22Rv1 (cell line): ENCODE measurements around the gene EVL.

Source experiments
- H3K27ac ChIP-seq: fragments of 450-650 bp; 2 replicates; pipeline ENCODE4 v1.5.1; 2017
- CTCF ChIP-seq: fragments of 450-650 bp; IDR thresholded peaks from 2 replicates; pipeline ENCODE4 v1.5.1; 2017; ENCODE audit warnings: mild to moderate bottlenecking
- ZFX ChIP-seq: fragments of 450-650 bp; IDR thresholded peaks from 2 replicates; pipeline ENCODE4 v1.6.1; 2017; ENCODE audit warnings: antibody characterized with exemption, borderline replicate concordance

EVL gene

DNA sequence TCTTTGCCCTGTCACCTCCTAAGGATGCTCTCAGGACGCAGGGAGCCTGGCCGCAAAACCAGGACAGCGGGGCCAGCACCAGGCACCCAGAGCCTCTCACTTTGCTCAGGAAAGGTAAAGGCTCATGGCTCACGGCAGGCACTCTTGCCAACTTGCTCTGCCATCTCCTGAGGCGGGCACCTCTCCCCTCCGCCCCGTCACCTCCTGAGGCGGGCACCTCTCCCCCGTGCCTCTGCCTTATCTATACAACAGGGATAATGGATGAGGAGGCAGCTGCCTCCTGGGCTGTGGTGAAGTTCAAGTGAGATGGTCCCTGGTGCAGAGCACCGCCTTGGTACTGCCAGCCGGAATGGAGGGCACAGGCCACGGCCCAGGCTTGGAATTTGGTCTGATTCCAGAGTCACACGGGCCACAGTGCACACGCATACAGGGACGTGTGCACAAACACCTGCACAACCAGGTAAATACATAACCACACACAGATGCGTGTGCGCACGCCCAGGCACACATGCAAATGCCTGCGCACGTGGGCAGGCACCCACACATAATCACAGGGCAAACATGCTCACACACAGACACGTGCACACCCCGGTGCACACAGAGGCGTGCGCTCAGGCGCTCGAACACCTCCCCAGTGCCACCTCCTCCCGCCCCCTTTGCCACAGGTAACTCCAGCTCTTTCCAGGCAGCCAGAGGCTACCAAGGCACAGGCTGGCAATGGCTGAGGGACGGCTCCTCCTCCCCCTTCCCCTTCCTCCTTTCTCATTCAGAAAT, 82.7 kb downstream of the EVL start:
- no peak overlapping the region for H3K27ac ChIP-seq
- no peak for TF ChIP-seq CTCF
- TF ChIP-seq ZFX = no peak

GRCh38 chr14:100148837-100149731, 83.9 kb downstream of the EVL start:
- H3K27ac ChIP-seq = no peak overlapping the region
- no peak for TF ChIP-seq CTCF
- no peak for TF ChIP-seq ZFX

GRCh38 chr14:100149851-100150611, 84.8 kb downstream of the EVL start:
- TF ChIP-seq ZFX = no peak
- TF ChIP-seq CTCF = no peak
- no peak overlapping the region for H3K27ac ChIP-seq

- TF ChIP-seq ZFX = no peak
- no peak for TF ChIP-seq CTCF
- H3K27ac ChIP-seq = no peak overlapping the region
Observed at GRCh38 chr14:100150932-100151587, 85.8 kb downstream of the EVL start.

DNA sequence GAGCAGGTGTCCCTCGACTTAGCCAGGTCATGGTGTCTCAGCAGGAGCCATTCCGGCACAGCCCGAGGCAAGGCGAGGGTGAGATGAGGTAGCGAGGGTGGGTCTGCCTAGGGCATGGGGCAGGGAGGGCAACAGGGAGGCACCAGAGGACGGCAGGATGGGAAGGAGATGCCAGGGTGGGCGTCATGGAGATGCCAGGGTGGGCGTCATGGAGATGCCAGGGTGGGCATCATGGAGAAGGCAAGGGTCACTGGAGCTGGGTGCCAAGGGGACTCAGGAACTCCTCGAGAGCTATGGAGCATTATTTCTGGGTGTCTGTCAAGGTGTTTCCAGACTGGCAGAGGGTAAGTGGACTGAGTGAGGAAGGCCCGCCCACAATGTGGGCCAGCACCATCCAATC, 86.9 kb downstream of the EVL start:
- no peak overlapping the region for H3K27ac ChIP-seq
- TF ChIP-seq ZFX (no peak), CTCF (no peak)

DNA sequence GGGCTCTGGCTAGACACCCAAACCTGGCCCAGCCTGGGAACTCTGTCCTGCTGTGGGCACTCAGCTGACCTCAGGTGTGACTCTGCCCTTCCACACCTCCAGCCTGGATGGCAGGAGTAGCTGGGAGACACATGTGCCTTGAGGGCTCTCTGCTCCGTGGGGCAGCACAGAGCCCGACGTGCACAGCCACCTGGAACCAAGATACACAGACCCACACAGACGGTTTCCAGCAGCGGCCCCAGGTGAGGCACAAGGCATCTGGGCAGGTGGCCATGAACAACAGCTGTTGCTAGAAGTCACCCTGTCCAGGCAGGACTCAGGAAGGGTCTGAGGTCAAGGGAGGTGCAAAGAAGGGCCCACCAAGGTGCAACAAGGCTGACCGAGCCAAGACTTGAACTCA, 88.3 kb downstream of the EVL start:
- H3K27ac ChIP-seq = no peak overlapping the region
- TF ChIP-seq CTCF (no peak), ZFX (no peak)
